Vagina (tissue), 2 donors: ENCODE measurements around the gene FOXO4.

ENCODE experiments used
- POLR2A ChIP-seq, 2 donors: fragments of 450-650 bp; IDR thresholded peaks; one replicate each; pipeline ENCODE4 v1.6.1; 2017; ENCODE audit warnings: antibody characterized with exemption in 2 of 2, mild to moderate bottlenecking in 2 of 2, moderate library complexity in 2 of 2
- TF ChIP-seq, protein P1 (sequence below), 3 experiments: fragments of 450-650 bp in 2 of 3; fragments of 200-600 bp in 1 of 3; sonication (generic) in 1 of 3; IDR thresholded peaks; one replicate each; pipeline ENCODE4 v1.5.1; 2017 to 2019; ENCODE audit warnings: antibody characterized with exemption in 3 of 3, mild to moderate bottlenecking in 2 of 3, moderate library complexity in 2 of 3

DNA sequence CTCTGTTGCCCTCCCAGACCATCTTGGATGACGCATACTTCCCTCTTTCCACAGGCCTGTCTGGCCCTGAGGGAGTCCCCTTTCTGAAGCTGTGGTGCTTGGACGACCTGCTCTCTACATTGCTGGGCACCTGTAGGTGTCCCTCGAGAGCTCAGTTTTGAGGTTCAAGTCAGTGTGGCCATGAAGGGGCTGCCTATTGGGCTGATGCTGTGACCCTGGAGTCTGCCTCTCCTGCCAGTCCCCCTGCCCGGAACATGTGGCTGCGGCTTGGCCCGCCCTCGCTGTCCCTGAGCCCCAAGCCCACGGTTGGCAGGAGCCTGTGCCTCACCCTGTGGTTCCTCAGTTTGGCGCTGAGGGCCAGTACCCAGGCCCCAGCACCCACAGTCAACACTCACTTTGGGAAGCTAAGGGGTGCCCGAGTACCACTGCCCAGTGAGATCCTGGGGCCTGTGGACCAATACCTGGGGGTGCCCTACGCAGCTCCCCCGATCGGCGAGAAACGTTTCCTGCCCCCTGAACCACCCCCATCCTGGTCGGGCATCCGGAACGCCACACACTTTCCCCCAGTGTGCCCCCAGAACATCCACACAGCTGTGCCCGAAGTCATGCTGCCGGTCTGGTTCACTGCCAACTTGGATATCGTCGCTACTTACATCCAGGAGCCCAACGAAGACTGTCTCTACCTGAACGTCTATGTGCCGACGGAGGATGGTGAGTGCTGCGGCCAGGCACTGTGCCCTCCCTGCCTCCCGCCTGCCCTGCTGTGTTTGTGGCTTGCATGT lies 52.0 kb downstream of the FOXO4 start:
- TF ChIP-seq, protein P1, sequence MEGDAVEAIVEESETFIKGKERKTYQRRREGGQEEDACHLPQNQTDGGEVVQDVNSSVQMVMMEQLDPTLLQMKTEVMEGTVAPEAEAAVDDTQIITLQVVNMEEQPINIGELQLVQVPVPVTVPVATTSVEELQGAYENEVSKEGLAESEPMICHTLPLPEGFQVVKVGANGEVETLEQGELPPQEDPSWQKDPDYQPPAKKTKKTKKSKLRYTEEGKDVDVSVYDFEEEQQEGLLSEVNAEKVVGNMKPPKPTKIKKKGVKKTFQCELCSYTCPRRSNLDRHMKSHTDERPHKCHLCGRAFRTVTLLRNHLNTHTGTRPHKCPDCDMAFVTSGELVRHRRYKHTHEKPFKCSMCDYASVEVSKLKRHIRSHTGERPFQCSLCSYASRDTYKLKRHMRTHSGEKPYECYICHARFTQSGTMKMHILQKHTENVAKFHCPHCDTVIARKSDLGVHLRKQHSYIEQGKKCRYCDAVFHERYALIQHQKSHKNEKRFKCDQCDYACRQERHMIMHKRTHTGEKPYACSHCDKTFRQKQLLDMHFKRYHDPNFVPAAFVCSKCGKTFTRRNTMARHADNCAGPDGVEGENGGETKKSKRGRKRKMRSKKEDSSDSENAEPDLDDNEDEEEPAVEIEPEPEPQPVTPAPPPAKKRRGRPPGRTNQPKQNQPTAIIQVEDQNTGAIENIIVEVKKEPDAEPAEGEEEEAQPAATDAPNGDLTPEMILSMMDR (IDR thresholded peaks at IDR 0.05): no peak
- TF ChIP-seq POLR2A (IDR thresholded peaks at IDR 0.05): no peak
